GM12878 (cell line): Measurements from ENCODE around the gene SH3D19. TPM values are rescaled to one million over a fixed set of nuclear protein-coding genes. Genes with fewer than 3 reads are reported as not detected.

Source experiments
- ATAC-seq: fragments of 200-7000 bp; cut with Tn5 transposase; 3 replicates; pipeline ENCODE4 v1.9.1; 2020; ENCODE audit warnings: mild to moderate bottlenecking, moderate library complexity
- BruUV-seq: library from RNA; stranded (reverse); fragments of 400-500 nt; replicated peaks from 2 replicates; lab custom pipeline; 2021; lab: Mats Ljungman, UMichigan
- CTCF ChIA-PET: fragments of 300-600 bp; sonication (Branson Sonifier 250); formaldehyde crosslinking; extraction: SDS; loops from one replicate; lab custom pipeline; 2021; ENCODE audit warnings: inconsistent platforms; lab: Yijun Ruan, JAX
- POLR2A ChIA-PET: fragments of 350-600 bp; formaldehyde crosslinking; extraction: SDS; loops from one replicate; lab custom pipeline; 2021; ENCODE audit warnings: inconsistent platforms; lab: Charles Lee
- RAD21 ChIA-PET: fragments of 300-600 bp; sonication (Branson Sonifier 250); formaldehyde crosslinking; loops from one replicate; lab custom pipeline; 2023; ENCODE audit warnings: antibody characterized with exemption; ENCODE audit not compliant: unreplicated experiment; lab: Charles Lee
- SMC1A ChIA-PET: fragments of 300-600 bp; sonication (Branson Sonifier 250); formaldehyde crosslinking; loops from one replicate; lab custom pipeline; 2023; ENCODE audit not compliant: unreplicated experiment, uncharacterized antibody; lab: Charles Lee
- DNase-seq: peaks from one replicate; pipeline ENCODE4 v3.0.0-alpha.2; 2011; ENCODE audit warnings: low read depth, low spot score
- FAIRE-seq: peaks from 3 replicates; lab custom pipeline; 2011; peaks lifted over from hg19 to GRCh38; lab: Jason Lieb, UNC
- H2AFZ ChIP-seq: 2 replicates; pipeline ENCODE4 v1.6.0; 2011; ENCODE audit warnings: low read depth, low read length, control low read depth; ENCODE audit not compliant: control insufficient read depth
- H3K27ac ChIP-seq: 2 replicates; pipeline ENCODE4 v1.5.1; 2011; ENCODE audit warnings: control low read depth; ENCODE audit not compliant: control insufficient read depth, insufficient read depth
- H3K27me3 ChIP-seq, 2 experiments: replicated peaks in 1 of 2; 2 replicates each; pipeline versions ENCODE4 v1.6.0 to v1.6.1; 2011; ENCODE audit warnings: low read length in 1 of 2; ENCODE audit not compliant: control insufficient read depth in 2 of 2, insufficient read depth in 2 of 2
- H3K36me3 ChIP-seq, 2 experiments: 2 replicates each; pipeline ENCODE4 v1.5.1; 2011; ENCODE audit warnings: low read length in 1 of 2; ENCODE audit not compliant: control insufficient read depth in 2 of 2, insufficient read depth in 2 of 2
- H3K4me1 ChIP-seq: 2 replicates; pipeline ENCODE4 v1.6.1; 2011; ENCODE audit warnings: mild to moderate bottlenecking, low read length, moderate library complexity, mixed read lengths; ENCODE audit not compliant: control insufficient read depth, insufficient read depth
- H3K4me2 ChIP-seq: 2 replicates; pipeline ENCODE4 v1.6.0; 2011; ENCODE audit warnings: control low read depth; ENCODE audit not compliant: control insufficient read depth, insufficient read depth
- H3K4me3 ChIP-seq: fragments of 200-600 bp; sonication (generic); 2 replicates; pipeline ENCODE4 v1.5.1; 2016
- H3K79me2 ChIP-seq: 2 replicates; pipeline ENCODE4 v1.6.0; 2011; ENCODE audit warnings: low read length; ENCODE audit not compliant: control insufficient read depth, insufficient read depth
- H3K9ac ChIP-seq: 2 replicates; pipeline ENCODE4 v1.8.0; 2011; ENCODE audit warnings: low read length, control low read depth, mixed read lengths; ENCODE audit not compliant: control insufficient read depth, insufficient read depth
- H3K9me3 ChIP-seq: replicated peaks from 3 replicates; pipeline ENCODE4 v1.5.1; 2011; ENCODE audit warnings: mild to moderate bottlenecking, low read length; ENCODE audit not compliant: control insufficient read depth, insufficient read depth
- H4K20me1 ChIP-seq: 2 replicates; pipeline ENCODE4 v1.6.0; 2011; ENCODE audit not compliant: control insufficient read depth, insufficient read depth
- CHD1 ChIP-seq: IDR thresholded peaks from 2 replicates; pipeline ENCODE4 v1.6.1; 2012; ENCODE audit warnings: low read depth, low read length, improper control_type of control experiment
- CHD2 ChIP-seq: IDR thresholded peaks from 2 replicates; pipeline ENCODE4 v1.6.1; 2011; ENCODE audit warnings: low read depth, low read length, improper control_type of control experiment, borderline replicate concordance
- GATAD2B ChIP-seq: fragments of 450-650 bp; conservative IDR thresholded peaks from 2 replicates; pipeline ENCODE4 v1.6.1; 2017; ENCODE audit warnings: low read depth, mild to moderate bottlenecking, moderate library complexity
- HCFC1 ChIP-seq: fragments of 150-350 bp; IDR thresholded peaks from 2 replicates; pipeline ENCODE4 v1.6.1; 2014; ENCODE audit warnings: low read length
- IRF4 ChIP-seq: IDR thresholded peaks from 2 replicates; pipeline ENCODE4 v1.6.1; 2011; ENCODE audit warnings: low read depth, low read length
- MEF2A ChIP-seq: IDR thresholded peaks from 2 replicates; pipeline ENCODE4 v1.6.1; 2011; ENCODE audit warnings: low read depth, mild to moderate bottlenecking, low read length, moderate library complexity; ENCODE audit not compliant: insufficient read depth
- MEF2B ChIP-seq: fragments of 450-650 bp; IDR thresholded peaks from 2 replicates; pipeline ENCODE4 v1.6.1; 2018; ENCODE audit warnings: mild to moderate bottlenecking, moderate library complexity; ENCODE audit not compliant: partially characterized antibody, poor library complexity, severe bottlenecking
- MTA3 ChIP-seq: IDR thresholded peaks from 2 replicates; pipeline ENCODE4 v1.6.1; 2012; ENCODE audit warnings: low read length, inconsistent platforms, borderline replicate concordance
- MYB ChIP-seq: fragments of 150-350 bp; IDR thresholded peaks from 2 replicates; pipeline ENCODE4 v1.6.1; 2014; ENCODE audit warnings: mild to moderate bottlenecking, low read depth, low read length, borderline replicate concordance
- NBN ChIP-seq: fragments of 450-650 bp; IDR thresholded peaks from 2 replicates; pipeline ENCODE4 v1.6.1; 2016
- PAX5 ChIP-seq: IDR thresholded peaks from 2 replicates; pipeline ENCODE4 v1.6.1; 2011; ENCODE audit warnings: low read depth, low read length, borderline replicate concordance
- RUNX3 ChIP-seq: IDR thresholded peaks from 2 replicates; pipeline ENCODE4 v1.6.1; 2012; ENCODE audit warnings: low read length, inconsistent platforms
- SMAD1 ChIP-seq: fragments of 450-650 bp; IDR thresholded peaks from 2 replicates; pipeline ENCODE4 v1.6.1; 2018; ENCODE audit warnings: mild to moderate bottlenecking, low read depth; ENCODE audit not compliant: partially characterized antibody
- SP1 ChIP-seq: IDR thresholded peaks from one replicate; pipeline ENCODE4 v1.6.1; 2011; ENCODE audit warnings: low read depth, low read length
- WGBS: methylation state at CpG from one replicate; pipeline ENCODE4 v1.1.6; 2016; ENCODE audit warnings: low lambda C conversion rate; ENCODE audit not compliant: insufficient replicate concordance, insufficient coverage; ENCODE audit errors: missing lambda C conversion rate; 5-methylcytosine and 5-hydroxymethylcytosine counted together
- in situ Hi-C: fragments of 300-500 bp; cut with MboI; formaldehyde crosslinking; loops from 9 replicates; pipeline ENCODE4 v1.14.3; 2018; ENCODE audit warnings: mixed read lengths
- intact Hi-C: fragments of 100-400 bp; cut with micrococcal nuclease; formaldehyde crosslinking; loops from one replicate; pipeline ENCODE4 v1.14.2; 2022; ENCODE audit not compliant: unreplicated experiment
- polyA plus RNA-seq, 11 experiments: library from polyadenylated mRNA; depleted of rRNA in 4 of 11; unstranded in 6 of 11; stranded (reverse) in 5 of 11; fragments of >200 nt; fragmentation: Nextera tagmentation in 4 of 11; fragmentation: Illumina TruSeq in 1 of 11; extraction: Ambion mirVana in 4 of 11; extraction: Trizol in 1 of 11; gene quantifications; 1 replicate in 1 of 11; 2 replicates in 10 of 11; pipeline versions ENCODE4 v1.2.1 to v1.2.3, GENCODE V29; 2011 to 2016; ENCODE audit warnings: inconsistent platforms in 2 of 11, missing spikeins in 2 of 11, low read depth in 1 of 11
- total RNA-seq, 4 experiments: library from RNA; depleted of rRNA in 3 of 4; stranded (reverse); fragments of >200 nt in 3 of 4; fragmentation: Illumina TruSeq in 1 of 4; extraction: Trizol in 1 of 4; gene quantifications; 2 replicates each; pipeline versions ENCODE4 v1.2.1 to v1.2.3, GENCODE V29; 2013 to 2021
- TF ChIP-seq, protein P1 (sequence below): fragments of 450-650 bp; conservative IDR thresholded peaks from 2 replicates; pipeline ENCODE4 v1.6.1; 2017; ENCODE audit warnings: mild to moderate bottlenecking, moderate library complexity
- TF ChIP-seq, protein P2 (sequence below): IDR thresholded peaks from 2 replicates; pipeline ENCODE4 v1.6.1; 2012; ENCODE audit warnings: low read length, inconsistent platforms
- TF ChIP-seq, protein P3 (sequence below): IDR thresholded peaks from 2 replicates; pipeline ENCODE4 v1.6.1; 2011; ENCODE audit warnings: borderline replicate concordance, low read depth, mild to moderate bottlenecking, moderate library complexity, low read length; ENCODE audit not compliant: insufficient read depth, poor library complexity, severe bottlenecking

The SH3D19 gene
- total and polyA plus RNA-seq, 10 of the 15 experiments (the other 5 are each of a cell fraction or from before 2014, with no cell fraction given): 0.03 to 6.9 (median 0.33) TPM; not detected in 3

DNA sequence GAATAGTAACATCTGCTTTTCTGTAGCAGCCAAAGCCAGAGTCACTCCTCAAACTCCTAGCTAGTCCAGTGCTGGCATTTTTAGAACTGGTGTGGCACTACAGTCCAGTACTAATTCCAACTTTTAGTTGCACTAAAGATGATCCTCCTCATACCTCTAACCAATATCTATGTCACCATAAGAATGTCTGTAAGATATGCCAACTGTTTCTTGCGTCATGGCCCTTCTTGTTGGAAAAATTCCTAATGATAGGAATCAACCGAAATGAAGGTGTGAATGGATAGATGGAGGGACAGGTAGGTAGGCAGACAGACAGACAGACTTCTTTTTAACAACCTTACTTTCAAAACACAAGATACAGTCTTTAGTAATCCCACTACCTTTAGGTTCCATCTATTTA lies 123.0 kb downstream of the SH3D19 start:
- H3K9ac ChIP-seq: no peak overlapping the region
- no peak for FAIRE-seq
- no TSS peak for BruUV-seq
- no peak for TF ChIP-seq RUNX3
- TF ChIP-seq, protein P1, sequence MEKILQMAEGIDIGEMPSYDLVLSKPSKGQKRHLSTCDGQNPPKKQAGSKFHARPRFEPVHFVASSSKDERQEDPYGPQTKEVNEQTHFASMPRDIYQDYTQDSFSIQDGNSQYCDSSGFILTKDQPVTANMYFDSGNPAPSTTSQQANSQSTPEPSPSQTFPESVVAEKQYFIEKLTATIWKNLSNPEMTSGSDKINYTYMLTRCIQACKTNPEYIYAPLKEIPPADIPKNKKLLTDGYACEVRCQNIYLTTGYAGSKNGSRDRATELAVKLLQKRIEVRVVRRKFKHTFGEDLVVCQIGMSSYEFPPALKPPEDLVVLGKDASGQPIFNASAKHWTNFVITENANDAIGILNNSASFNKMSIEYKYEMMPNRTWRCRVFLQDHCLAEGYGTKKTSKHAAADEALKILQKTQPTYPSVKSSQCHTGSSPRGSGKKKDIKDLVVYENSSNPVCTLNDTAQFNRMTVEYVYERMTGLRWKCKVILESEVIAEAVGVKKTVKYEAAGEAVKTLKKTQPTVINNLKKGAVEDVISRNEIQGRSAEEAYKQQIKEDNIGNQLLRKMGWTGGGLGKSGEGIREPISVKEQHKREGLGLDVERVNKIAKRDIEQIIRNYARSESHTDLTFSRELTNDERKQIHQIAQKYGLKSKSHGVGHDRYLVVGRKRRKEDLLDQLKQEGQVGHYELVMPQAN: no peak
- no peak for TF ChIP-seq HCFC1
- no peak for TF ChIP-seq MEF2A
- TF ChIP-seq, protein P2, sequence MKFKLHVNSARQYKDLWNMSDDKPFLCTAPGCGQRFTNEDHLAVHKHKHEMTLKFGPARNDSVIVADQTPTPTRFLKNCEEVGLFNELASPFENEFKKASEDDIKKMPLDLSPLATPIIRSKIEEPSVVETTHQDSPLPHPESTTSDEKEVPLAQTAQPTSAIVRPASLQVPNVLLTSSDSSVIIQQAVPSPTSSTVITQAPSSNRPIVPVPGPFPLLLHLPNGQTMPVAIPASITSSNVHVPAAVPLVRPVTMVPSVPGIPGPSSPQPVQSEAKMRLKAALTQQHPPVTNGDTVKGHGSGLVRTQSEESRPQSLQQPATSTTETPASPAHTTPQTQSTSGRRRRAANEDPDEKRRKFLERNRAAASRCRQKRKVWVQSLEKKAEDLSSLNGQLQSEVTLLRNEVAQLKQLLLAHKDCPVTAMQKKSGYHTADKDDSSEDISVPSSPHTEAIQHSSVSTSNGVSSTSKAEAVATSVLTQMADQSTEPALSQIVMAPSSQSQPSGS: no peak
- TF ChIP-seq NBN: no peak
- no peak for TF ChIP-seq MTA3
- TF ChIP-seq IRF4: no peak
- TF ChIP-seq CHD2: no peak
- TF ChIP-seq MYB: no peak
- TF ChIP-seq SMAD1: no peak
- TF ChIP-seq PAX5: no peak
- no peak for TF ChIP-seq GATAD2B
- no peak for TF ChIP-seq CHD1
- no peak for TF ChIP-seq SP1
- no peak for TF ChIP-seq MEF2B
- TF ChIP-seq, protein P3, sequence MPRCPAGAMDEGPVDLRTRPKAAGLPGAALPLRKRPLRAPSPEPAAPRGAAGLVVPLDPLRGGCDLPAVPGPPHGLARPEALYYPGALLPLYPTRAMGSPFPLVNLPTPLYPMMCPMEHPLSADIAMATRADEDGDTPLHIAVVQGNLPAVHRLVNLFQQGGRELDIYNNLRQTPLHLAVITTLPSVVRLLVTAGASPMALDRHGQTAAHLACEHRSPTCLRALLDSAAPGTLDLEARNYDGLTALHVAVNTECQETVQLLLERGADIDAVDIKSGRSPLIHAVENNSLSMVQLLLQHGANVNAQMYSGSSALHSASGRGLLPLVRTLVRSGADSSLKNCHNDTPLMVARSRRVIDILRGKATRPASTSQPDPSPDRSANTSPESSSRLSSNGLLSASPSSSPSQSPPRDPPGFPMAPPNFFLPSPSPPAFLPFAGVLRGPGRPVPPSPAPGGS: no peak
- no peak overlapping the region for H3K27ac ChIP-seq
- no peak overlapping the region for H3K4me2 ChIP-seq
- H3K36me3 ChIP-seq: no peaks in the 10 kb centered on the region
- no peaks in the 10 kb centered on the region for H3K9me3 ChIP-seq
- RAD21 ChIA-PET: no interaction called here
- no peak overlapping the region for H2AFZ ChIP-seq
- SMC1A ChIA-PET: no interaction called here
- no peaks in the 10 kb centered on the region for H4K20me1 ChIP-seq
- in situ Hi-C loops: no loop called here
- 15% methylated on average over 2 of the region's 2 CpGs for WGBS
- CTCF ChIA-PET: no interaction called here
- H3K4me1 ChIP-seq: no peaks in the 10 kb centered on the region
- H3K27me3 ChIP-seq: no peaks in the 10 kb centered on the region
- no peak for ATAC-seq
- H3K79me2 ChIP-seq: no peaks in the 10 kb centered on the region
- intact Hi-C loops: no loop called here
- no peak for DNase-seq
- H3K4me3 ChIP-seq: no peak overlapping the region
- POLR2A ChIA-PET: no interaction called here
